NCI-H1105 (cell line): ENCODE data around the gene PRR5L.

Source experiments
- DNase-seq: peaks from one replicate; lab custom pipeline; 2025; lab: John Stamatoyannopoulos, UW

PRR5L gene

GRCh38 chr11:36400766-36401455 is 104.8 kb downstream of the PRR5L start:
- no peak for DNase-seq

- no peak for DNase-seq
Observed at GRCh38 chr11:36402568-36403170, 106.6 kb downstream of the PRR5L start.

GRCh38 chr11:36403661-36404060 is 107.6 kb downstream of the PRR5L start:
- no peak for DNase-seq

DNA sequence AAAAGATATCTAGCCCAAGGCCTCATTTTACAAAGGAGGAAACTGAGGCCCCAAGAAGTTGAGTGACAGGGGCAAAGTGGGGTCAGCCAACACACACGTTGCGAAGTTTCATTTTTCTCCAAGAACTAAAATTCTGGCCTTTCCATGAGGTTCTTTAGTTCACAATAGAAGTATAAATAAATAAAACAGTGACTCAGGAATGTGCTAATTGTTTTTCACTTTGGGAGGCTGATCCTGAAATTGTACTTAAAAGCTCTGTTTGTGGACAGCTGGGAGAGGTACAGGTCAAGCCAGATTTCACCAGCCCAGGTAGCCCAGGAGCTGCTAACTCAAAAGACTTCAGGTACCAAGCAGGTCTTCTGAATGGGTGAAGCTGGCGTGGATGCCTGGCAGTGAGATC is 108.7 kb downstream of the PRR5L start:
- no peak for DNase-seq

DNA sequence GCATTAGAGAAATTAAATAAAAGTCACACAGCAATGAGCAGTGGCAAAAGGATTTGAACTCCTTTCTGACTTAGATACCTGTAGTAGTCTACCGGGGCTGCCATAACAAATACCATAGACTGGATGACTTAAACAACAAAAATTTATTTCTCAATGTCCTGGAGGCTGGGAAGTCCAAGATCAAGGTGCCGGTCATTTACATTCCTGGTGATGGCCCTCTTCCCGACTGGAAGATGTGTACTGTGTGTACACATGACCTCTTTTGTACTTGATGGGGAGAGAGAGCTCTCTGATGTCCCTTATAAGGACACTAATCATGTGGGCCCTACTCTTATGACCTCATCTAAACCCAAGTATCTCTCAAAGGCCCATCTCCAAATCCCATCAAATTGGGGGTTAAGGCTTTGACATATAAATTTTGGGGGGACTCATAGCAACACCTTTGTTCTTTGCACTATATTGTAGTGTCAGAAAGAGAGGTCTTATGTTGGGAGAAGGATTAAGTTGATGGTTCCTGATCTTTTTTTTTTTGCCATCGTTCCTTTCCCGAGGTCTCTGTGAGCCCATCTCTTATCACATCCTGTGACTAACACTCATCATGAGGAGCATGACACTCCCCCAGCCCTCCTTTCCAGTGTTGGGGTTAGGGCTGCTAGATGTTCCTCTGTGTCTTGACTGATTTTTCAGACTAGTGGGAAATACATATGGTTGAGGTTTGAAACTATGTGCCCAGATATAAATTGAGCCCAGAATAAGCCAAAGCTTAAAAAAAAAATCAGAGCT is 109.7 kb downstream of the PRR5L start:
- DNase-seq, result no peak

GRCh38 chr11:36407356-36407755 is 111.3 kb downstream of the PRR5L start:
- no peak for DNase-seq

- DNase-seq, result no peak
Observed at GRCh38 chr11:36408498-36409136, 112.5 kb downstream of the PRR5L start.

- DNase-seq, result no peak
Observed at GRCh38 chr11:36409152-36409816, 113.2 kb downstream of the PRR5L start.

DNA sequence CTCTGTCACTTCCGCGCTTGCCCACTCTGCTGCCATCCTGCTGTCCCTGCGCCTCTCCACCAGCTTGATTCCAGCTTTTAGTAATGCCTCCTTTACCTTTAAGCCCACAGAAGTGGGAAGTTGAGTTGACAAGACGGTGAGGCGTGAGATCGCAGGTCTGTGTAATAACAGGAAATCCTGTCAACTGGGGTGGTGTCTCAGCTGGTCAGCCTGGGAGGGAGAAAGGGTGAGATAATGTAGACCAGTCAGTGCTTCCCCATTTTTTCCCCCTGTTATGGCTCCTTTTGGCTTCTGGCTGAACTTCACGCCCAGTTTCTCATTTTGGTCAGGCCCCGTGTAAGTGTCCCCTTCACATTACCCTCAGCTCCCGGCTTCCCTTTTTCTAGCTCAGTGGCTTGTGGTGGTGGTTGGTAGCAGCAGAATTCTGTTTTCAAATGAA is 115.1 kb downstream of the PRR5L start:
- DNase-seq, result no peak

DNA sequence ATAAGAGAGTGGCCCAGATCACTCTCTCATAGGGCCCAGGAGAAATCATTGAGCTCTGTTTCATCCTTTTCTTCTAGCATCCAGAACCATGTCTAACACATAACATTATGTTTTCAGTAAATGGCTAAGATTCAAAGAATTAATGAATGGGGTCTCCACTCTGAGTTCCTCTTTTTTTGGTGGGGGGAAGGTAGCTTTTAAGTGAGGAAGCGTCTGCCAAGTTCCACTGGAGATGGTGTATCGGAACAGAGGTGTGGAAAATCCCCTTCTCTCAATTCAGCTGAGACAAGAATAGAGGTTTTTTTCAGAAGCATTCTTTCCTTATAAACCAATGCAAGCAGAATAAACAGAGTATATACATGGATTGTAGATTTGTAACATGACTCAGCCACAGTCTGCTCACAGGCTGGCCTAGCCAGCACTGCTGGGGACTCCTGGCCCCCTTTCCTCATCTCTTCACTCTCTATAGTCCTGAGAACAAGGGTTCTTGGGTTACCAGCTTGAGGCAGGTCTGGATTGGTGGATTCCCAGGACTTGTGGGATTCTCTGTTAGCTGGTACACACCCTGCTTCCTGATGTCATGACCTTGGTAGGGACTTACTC is 116.8 kb downstream of the PRR5L start:
- DNase-seq, result no peak

- DNase-seq, result no peak
Observed at GRCh38 chr11:36417154-36417553, 121.1 kb downstream of the PRR5L start.

- no peak for DNase-seq
Observed at GRCh38 chr11:36419791-36420424, 123.8 kb downstream of the PRR5L start.

- no peak for DNase-seq
Observed at GRCh38 chr11:36421546-36422155, 125.6 kb downstream of the PRR5L start.

- no peak for DNase-seq
Observed at GRCh38 chr11:36425561-36426081, 129.5 kb downstream of the PRR5L start.

DNA sequence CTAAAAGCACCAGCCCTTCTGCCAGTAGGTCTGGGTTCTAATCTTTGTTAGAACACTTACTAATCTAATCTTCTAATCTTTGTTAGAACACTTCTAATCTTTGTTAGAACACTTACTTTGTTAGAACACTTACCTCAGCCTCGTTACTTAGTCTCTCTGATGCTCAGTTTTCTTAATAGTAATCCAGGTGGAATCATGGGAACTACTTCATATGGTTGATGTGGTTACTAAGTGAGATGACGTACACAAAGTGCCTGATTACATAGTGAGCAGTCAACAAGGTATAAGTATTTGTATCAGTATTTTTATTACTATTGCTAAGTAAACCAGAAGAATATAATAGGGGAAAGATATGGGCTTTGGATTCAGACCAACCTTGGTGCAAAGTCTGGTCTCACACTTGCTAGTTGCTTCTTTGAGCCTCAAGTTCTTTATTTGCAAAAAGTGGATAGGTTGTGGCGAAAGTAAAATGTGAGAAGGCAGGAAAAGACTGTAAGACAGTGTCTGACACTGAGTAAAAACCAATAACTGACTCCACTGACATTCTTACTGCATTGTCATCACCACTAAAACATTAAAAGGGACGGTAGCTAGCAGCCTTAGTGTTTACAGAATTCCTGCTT is 130.2 kb downstream of the PRR5L start:
- DNase-seq, result no peak

DNA sequence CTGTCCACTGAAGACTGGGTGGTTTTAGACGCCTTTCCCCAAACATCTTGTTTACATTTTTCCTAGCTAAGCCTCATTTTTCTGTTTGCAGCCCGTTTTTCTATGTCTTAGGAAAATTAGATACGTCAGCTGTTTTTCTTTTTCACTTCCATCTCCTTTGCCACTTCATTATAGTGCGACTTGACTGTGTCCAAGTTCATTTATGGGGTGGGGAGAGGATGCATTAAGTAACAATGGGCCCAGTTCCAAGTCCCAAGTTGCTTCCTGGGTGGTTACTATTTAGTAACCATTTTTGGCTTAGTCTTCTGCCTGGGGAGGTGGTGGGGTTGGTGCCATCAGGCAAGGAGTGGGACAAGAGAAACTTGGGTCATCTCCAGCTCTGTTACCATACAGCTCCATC is 131.0 kb downstream of the PRR5L start:
- DNase-seq, result no peak

- DNase-seq, result no peak
Observed at GRCh38 chr11:36427876-36428275, 131.8 kb downstream of the PRR5L start.

- no peak for DNase-seq
Observed at GRCh38 chr11:36431429-36432092, 135.5 kb downstream of the PRR5L start.

GRCh38 chr11:36432093-36432469 is 136.0 kb downstream of the PRR5L start:
- DNase-seq, result no peak

- DNase-seq, result no peak
Observed at GRCh38 chr11:36432738-36433137, 136.7 kb downstream of the PRR5L start.
